Osteocyte (in vitro differentiated cells): ENCODE measurements around the gene PCED1B. TPM values are rescaled to one million over a fixed set of nuclear protein-coding genes. Genes with fewer than 3 reads are reported as not detected.

Experiments used
- DNase-seq: peaks from one replicate; pipeline ENCODE4 v3.0.0; 2021; ENCODE audit warnings: mixed read lengths; ENCODE audit not compliant: unreplicated experiment; ENCODE audit errors: extremely low spot score
- H3K27ac Mint-ChIP-seq: one replicate; pipeline ENCODE4 v1.8.0; 2021; ENCODE audit warnings: mild to moderate bottlenecking, mixed read lengths; ENCODE audit not compliant: unreplicated experiment
- H3K27me3 Mint-ChIP-seq: one replicate; pipeline ENCODE4 v1.8.0; 2021; ENCODE audit warnings: mixed read lengths; ENCODE audit not compliant: unreplicated experiment
- H3K36me3 Mint-ChIP-seq: one replicate; pipeline ENCODE4 v1.8.0; 2021; ENCODE audit warnings: mixed read lengths; ENCODE audit not compliant: unreplicated experiment
- H3K4me1 Mint-ChIP-seq: one replicate; pipeline ENCODE4 v1.8.0; 2021; ENCODE audit warnings: mixed read lengths; ENCODE audit not compliant: unreplicated experiment
- H3K4me3 Mint-ChIP-seq: one replicate; pipeline ENCODE4 v1.8.0; 2021; ENCODE audit warnings: mild to moderate bottlenecking, moderate library complexity, mixed read lengths; ENCODE audit not compliant: unreplicated experiment
- H3K9me3 Mint-ChIP-seq: one replicate; pipeline ENCODE4 v1.8.0; 2021; ENCODE audit warnings: mixed read lengths; ENCODE audit not compliant: unreplicated experiment
- total RNA-seq: library from RNA; stranded (reverse); gene quantifications from 2 replicates; pipeline ENCODE4 v1.2.1, GENCODE V29; 2021
- TF ChIP-seq, protein P1 (sequence below): fragments of 200-600 bp; sonication (generic); IDR thresholded peaks from 2 replicates; pipeline ENCODE4 v1.5.0; 2021; ENCODE audit warnings: antibody characterized with exemption, mild to moderate bottlenecking, moderate library complexity

The PCED1B gene
- total RNA-seq, 1 donor from 2014 or later, result 1.6 TPM

DNA sequence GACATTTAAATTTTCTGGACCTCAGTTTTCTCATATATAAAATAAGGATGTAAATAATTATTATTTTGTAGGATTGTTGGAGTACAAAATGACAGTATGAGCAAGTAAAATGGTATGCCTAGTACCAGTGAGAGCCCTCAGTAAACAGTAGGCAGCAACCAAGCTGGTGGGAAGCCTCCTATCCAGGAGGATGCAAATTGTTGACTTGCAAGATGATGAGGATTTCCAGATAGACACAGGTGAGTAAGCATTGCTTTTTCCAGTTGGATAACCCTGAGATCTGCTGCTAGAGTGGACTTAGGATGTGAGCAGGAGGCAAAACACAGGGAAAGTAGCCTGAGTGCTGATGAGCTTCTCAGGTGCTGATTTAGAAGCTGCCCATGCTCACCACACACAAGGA, 28.5 kb downstream of the PCED1B start:
- TF ChIP-seq, protein P1, sequence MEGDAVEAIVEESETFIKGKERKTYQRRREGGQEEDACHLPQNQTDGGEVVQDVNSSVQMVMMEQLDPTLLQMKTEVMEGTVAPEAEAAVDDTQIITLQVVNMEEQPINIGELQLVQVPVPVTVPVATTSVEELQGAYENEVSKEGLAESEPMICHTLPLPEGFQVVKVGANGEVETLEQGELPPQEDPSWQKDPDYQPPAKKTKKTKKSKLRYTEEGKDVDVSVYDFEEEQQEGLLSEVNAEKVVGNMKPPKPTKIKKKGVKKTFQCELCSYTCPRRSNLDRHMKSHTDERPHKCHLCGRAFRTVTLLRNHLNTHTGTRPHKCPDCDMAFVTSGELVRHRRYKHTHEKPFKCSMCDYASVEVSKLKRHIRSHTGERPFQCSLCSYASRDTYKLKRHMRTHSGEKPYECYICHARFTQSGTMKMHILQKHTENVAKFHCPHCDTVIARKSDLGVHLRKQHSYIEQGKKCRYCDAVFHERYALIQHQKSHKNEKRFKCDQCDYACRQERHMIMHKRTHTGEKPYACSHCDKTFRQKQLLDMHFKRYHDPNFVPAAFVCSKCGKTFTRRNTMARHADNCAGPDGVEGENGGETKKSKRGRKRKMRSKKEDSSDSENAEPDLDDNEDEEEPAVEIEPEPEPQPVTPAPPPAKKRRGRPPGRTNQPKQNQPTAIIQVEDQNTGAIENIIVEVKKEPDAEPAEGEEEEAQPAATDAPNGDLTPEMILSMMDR, result no peak
- H3K27ac Mint-ChIP-seq, result no peak overlapping the region
- no peak for DNase-seq
- no peaks in the 10 kb centered on the region for H3K9me3 Mint-ChIP-seq
- H3K27me3 Mint-ChIP-seq, result no peaks in the 10 kb centered on the region
- peaks cover 8% of the 10 kb centered on the region for H3K36me3 Mint-ChIP-seq
- H3K4me1 Mint-ChIP-seq, result peaks cover 5% of the 10 kb centered on the region
- no peak overlapping the region for H3K4me3 Mint-ChIP-seq

- Mint-ChIP-seq H3K9me3 (no peaks in the 10 kb centered on the region), H3K27me3 (no peaks in the 10 kb centered on the region), H3K4me3 (no peak overlapping the region), H3K4me1 (peaks cover 5% of the 10 kb centered on the region), H3K27ac (no peak overlapping the region), H3K36me3 (peaks cover 8% of the 10 kb centered on the region)
- DNase-seq, result no peak
- TF ChIP-seq, protein P1, result no peak
These were observed 30.7 kb downstream of the PCED1B start for GRCh38 chr12:47110011-47110541.

- peaks cover 8% of the 10 kb centered on the region for H3K36me3 Mint-ChIP-seq
- H3K9me3 Mint-ChIP-seq, result no peaks in the 10 kb centered on the region
- H3K27me3 Mint-ChIP-seq, result no peaks in the 10 kb centered on the region
- TF ChIP-seq, protein P1, result no peak
- H3K4me1 Mint-ChIP-seq, result peaks cover 5% of the 10 kb centered on the region
- H3K4me3 Mint-ChIP-seq, result no peak overlapping the region
- DNase-seq, result no peak
- H3K27ac Mint-ChIP-seq, result no peak overlapping the region
These were observed 31.4 kb downstream of the PCED1B start for GRCh38 chr12:47110718-47111391.

GRCh38 chr12:47111392-47111778, 32.0 kb downstream of the PCED1B start:
- DNase-seq, result no peak
- Mint-ChIP-seq H3K4me1 (peaks cover 5% of the 10 kb centered on the region), H3K27ac (no peak overlapping the region), H3K4me3 (no peak overlapping the region), H3K36me3 (peaks cover 8% of the 10 kb centered on the region), H3K27me3 (no peaks in the 10 kb centered on the region), H3K9me3 (no peaks in the 10 kb centered on the region)
- TF ChIP-seq, protein P1, result no peak

GRCh38 chr12:47111854-47112253, 32.4 kb downstream of the PCED1B start:
- Mint-ChIP-seq H3K36me3 (peaks cover 8% of the 10 kb centered on the region), H3K4me1 (peaks cover 5% of the 10 kb centered on the region), H3K27me3 (no peaks in the 10 kb centered on the region), H3K4me3 (no peak overlapping the region), H3K27ac (no peak overlapping the region), H3K9me3 (no peaks in the 10 kb centered on the region)
- no peak for DNase-seq
- TF ChIP-seq, protein P1, result no peak
